NOMO-1 treated with DMSO at 0.1 percent for 48 hours (cell line): Measurements from ENCODE around the gene TMEM132C.

Experiments
- DNase-seq: peaks from one replicate; lab custom pipeline; 2025; ENCODE audit not compliant: unreplicated experiment; lab: John Stamatoyannopoulos, UW

Gene TMEM132C

GRCh38 chr12:128698301-128698972 is 431.5 kb downstream of the TMEM132C start:
- DNase-seq: no peak

DNA sequence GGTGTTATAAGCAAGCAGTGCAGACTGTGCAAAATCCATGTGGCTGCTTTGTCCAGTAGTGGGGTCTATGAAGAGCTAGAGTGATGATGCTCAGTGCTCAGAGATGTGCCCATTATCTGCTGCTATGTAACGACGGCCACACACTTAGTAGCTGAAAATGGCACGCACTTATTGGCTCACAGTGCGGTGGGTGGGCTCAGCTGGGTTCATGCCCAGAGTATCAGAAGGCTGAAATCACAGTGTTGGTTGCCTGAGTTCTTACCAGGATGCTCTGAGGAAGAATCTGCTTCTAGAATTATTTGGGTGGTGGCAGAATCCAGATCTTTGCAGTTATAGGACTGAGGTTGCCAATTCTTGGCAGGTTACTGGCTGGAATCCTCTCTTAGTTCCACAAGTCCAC is 432.1 kb downstream of the TMEM132C start:
- no peak for DNase-seq

DNA sequence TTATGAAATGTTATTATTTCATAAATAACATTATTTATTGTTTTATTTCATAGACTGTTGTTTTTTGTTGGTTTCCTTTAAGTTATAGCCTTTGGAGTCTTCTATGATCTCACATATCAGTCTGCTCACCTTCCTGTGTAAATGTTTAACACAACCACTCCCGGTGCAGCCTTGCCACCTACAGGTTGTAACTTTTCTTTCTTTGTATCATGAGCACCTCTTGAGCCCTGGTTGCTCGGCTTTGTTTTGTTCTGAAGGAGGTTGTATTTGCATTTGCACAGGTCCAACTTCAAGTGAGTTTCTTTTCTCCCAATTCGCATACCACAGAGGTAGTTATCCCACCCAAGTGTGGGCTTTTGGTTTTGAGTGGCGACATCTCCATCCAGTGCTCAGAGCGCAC is 435.4 kb downstream of the TMEM132C start:
- no peak for DNase-seq

- DNase-seq: no peak
Measured at GRCh38 chr12:128705140-128705539, 438.2 kb downstream of the TMEM132C start.

DNA sequence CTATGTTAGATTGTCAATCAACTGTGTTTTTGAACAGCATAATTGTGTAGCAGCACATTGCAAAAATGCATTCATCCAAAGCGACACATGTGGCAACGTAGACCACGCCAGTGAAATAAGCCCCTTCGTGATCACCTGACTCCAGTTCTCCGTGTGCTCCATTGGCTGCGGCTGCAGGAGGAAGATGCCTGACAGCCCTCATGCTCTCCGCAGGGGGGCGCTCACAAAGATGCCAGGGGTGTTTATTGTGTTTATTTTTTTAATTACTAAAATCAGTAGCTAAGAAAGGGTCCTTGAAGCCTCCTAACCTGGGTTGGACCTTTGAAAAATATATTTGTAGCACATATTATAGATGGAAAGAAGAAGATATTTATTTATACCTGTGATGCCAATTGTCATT is 440.5 kb downstream of the TMEM132C start:
- DNase-seq: no peak

DNA sequence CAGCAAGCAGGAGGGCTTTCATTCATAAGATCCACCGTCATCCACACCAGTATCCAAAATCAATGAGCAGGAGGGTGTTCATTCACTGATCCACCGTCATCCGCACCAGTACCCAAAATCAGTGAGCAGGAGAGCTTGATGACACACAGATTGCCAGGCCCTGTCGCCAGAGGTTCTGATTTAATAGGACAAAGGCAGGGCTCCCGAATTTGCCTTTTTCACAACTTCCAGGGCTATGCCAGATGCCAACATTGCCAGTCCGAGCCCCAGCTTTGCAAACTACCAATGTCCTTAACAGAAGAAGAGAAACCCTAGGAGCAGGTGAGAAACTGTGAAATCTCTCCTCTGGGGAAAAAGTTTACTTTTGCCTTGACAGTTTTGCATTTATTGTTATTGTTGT is 441.8 kb downstream of the TMEM132C start:
- no peak for DNase-seq

DNA sequence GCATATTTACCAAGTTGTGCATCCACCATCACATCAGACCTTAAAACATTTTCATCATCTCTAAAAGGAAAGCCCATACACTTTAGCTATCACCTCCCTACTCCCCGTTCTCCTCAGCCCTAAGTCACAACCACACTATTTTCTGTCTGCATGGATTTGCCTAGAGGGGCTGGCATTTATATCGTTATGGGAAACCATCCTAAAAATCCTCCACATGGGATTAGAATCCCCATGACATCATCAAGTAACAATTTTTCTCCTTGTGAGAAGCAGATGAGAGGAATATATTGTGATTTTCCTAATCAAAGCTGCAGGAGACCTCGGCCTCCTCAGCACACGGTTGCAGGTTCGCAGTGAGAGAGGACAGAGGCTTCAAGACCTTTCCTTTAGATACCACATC is 442.7 kb downstream of the TMEM132C start:
- DNase-seq: no peak

- DNase-seq: no peak
Measured at GRCh38 chr12:128711486-128711885, 444.5 kb downstream of the TMEM132C start.

- DNase-seq: no peak
Measured at GRCh38 chr12:128712622-128713021, 445.7 kb downstream of the TMEM132C start.

DNA sequence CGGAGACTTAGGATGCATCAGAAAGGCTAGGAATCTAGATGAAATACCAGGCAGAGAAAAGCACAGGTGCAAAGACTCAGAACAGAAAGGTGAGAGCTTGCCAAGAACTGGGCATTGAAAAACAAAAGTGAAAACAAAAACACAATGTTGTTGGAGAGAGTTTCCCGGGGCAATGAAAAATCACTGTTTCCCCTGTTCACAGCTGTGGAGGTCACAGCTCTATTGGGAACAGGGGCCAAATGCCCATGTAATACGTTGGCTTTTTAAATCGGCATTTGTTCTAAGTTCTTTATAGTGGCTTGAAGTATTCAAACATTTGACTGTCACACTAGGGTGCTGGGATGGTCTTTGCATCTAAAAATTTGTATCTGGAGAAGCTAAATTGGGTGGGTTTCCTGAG is 448.5 kb downstream of the TMEM132C start:
- DNase-seq: no peak

DNA sequence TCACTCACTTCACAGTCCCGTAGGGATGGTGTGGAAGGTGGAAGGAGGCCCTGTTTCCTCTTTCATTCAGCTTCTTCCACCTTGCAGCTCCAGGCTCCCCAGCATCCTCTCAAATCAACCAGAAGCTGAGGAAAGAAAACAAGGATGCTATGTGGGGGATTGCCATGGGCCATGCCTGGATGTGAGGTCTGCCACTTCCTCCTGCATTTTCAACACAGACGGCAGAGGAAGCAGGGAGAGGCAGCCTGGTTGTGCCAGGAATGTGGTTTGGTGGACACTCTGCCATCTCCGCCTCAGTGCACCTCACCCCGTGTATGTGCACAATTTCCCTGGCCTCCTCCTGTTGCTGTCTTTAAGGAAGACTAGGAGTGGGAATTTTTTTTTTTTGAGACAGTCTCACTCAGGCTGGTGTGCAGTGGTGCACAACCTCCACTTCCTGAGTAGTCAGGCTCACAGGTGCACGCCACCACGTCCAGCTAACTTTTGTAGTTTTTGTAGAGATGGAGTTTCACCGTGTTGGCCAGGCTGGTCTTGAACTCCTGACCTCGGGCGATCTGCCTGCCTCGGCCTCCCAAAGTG is 457.6 kb downstream of the TMEM132C start:
- DNase-seq: no peak

GRCh38 chr12:128726886-128727285 is 459.9 kb downstream of the TMEM132C start:
- DNase-seq: no peak

DNA sequence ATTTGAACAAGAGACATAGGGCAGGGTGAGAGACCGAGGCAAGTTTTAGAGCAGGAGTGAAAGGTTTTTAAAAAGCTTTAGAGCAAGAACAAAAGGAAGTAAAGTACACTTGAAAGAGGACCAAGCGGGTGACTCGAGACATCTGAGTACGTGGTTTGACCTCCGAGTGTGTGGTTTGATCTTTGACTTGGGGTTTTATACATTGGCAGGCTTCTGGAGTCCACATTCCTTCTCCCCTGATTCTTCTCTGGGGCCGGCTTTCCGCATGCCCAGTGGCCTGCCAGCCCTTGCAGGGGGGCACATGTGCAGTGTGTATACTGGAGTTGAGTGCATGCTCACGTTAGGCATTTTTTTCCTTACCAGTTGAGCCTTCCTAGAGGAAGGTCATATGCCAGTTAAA is 460.5 kb downstream of the TMEM132C start:
- DNase-seq: no peak

DNA sequence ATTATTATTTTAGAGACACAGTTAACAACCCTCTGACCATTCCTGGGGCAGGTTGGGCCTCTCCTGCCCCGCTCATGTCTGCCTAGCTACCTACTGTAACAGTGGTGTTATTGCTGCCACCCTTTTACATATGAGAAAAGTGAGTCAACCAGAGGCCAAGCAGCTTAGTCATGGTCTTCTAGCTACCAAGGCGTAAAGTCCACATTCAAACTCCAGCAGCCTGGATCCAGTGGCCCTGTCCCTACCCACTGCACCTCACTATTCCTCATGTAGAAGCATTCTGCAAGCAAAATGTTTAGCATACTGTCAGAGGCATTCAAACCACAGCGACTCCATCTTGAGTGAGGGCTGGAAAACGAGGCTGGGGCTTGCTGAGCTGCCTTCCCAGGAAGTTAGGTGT is 461.0 kb downstream of the TMEM132C start:
- DNase-seq: no peak

- no peak for DNase-seq
Measured at GRCh38 chr12:128729628-128730121, 462.7 kb downstream of the TMEM132C start.

DNA sequence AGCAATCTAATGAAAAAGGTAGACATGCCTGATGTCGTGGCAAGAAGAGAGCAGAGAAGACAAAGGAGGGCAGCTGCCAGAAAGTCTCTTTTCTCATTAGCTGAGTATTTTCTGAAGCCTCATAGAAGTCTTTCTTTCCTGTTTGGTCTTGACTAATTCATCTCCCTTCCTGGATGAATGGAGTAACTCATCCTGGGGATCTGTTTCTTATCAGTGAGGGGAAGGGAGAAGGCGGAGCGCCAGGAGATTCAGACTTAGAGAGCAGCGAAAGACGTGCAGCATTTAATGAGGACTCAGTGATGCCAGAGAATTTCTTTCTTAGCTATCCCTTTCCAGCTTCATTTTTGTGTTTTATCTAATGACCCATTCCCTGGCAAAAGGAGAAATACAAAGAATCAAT is 467.4 kb downstream of the TMEM132C start:
- no peak for DNase-seq

- DNase-seq: no peak
Measured at GRCh38 chr12:128737292-128737966, 470.5 kb downstream of the TMEM132C start.

- no peak for DNase-seq
Measured at GRCh38 chr12:128743916-128744315, 476.9 kb downstream of the TMEM132C start.

DNA sequence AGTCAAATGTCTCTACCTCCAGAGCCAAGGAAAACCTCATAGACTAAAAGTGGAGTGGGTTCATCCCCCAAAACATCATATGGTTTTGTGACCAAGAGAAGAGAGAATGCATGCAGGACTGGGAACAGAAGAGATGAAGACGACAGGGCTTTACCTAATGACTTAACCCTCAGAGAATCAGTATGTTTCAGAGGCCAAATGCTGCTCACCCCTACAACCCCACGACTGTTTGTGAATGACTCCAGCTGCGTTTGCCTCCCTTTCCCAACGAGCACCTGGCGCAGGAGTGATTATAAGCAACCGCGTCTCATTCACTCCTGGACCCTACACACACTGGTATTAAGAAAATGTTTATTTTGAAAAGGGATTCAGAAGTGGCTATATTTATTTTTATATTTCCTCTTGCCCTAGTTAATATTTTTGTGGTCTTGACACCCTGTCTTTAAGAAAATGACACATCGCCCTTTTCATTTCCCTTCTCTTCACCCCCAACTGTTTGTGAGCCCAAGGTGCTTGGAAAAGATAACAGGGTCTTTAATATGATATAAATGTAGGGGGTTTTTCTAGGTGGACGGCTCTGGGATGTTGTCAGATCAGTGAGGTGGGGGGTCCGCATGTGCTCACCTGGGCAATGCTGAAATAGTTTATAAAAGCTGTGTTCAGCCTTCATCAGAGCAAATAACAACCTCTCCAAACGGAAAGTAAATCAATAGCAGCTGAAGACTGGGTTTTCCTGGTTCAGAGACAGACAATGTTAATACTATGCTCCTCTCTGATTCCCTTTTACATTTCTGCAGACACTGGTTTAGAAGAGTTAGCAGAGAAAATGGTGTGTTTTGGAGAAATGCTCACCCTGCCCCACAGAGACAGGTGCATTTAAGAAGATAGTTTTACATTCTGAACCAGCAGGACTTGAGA is 479.1 kb downstream of the TMEM132C start:
- no peak for DNase-seq

DNA sequence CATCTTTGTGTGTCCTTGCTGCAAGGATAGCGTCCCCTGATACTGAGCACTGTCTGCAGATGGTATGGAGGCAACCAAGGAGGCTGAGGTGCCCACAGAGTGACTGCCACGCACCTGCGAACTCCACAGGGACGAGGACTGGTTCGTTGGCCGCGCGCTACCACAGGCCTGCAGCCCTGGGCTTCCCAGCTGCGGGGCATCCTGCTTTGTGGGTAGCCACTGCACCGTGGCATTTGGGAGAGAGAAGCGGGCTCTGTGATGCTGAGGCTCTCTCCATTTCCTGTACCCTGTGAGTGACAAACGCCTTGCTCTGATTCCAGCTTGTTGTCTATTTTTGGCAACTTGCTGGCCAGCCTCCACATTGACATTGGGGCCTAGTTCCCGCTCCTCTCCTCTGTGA is 480.5 kb downstream of the TMEM132C start:
- no peak for DNase-seq

DNA sequence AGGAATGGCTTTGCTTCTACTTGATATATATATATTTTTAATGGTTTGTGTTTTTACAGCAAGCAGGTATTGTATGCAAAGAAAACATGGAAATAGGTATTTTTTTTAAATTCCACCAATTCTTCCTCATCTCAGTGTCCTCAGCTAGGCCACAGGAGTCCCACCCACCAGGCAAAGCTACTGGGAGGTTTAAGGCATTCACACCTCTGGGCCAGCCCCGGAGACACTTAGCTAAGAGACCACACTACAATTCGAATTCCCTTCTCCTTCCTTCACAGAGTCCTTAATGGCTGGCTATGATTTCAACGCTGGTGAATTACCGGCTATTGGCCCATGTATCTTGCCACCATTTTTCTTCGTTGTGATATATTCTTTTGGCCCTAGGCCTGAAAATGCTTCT is 485.4 kb downstream of the TMEM132C start:
- no peak for DNase-seq
